NCI-H82 treated with DMSO at 0.1 percent for 48 hours (cell line): ENCODE data around the gene PRR33.

Source experiments
- DNase-seq: peaks from one replicate; lab custom pipeline; 2025; ENCODE audit not compliant: unreplicated experiment; lab: John Stamatoyannopoulos, UW

The PRR33 gene

DNA sequence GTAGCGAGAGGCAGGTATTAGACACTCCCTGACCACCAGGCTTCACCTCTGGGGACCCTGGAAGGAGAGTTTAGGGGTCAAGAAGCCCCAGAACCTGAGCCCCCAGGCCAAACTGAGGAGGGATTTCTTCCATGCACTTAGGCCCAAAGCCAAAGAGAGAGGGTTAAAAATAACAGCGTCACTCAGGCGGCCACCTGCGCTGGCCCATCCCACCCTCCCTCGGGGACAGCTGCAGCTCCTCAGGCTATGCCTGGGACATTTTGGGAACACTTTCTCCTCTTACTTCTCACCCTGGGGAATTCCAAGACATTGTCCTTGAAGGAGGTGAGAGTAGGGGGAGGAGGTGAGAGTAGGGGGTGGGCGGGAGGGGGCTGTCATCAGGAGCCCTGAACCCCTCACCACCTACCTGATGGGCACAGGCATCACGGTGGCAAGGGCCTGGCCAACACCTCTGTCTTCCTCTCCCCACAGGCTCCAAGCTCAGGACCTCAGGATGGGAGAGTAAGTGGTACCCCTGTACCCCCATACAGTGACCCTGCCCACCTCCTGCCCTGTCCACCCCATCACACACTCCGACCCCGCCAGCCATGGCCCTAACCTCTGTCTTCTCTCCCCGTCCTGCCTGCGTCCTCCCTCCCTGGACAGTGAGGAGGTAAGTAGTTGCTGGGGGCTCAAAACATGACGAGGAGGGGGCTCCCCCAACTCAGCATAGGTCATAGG, 52.3 kb downstream of the PRR33 start:
- DNase-seq = no peak

DNA sequence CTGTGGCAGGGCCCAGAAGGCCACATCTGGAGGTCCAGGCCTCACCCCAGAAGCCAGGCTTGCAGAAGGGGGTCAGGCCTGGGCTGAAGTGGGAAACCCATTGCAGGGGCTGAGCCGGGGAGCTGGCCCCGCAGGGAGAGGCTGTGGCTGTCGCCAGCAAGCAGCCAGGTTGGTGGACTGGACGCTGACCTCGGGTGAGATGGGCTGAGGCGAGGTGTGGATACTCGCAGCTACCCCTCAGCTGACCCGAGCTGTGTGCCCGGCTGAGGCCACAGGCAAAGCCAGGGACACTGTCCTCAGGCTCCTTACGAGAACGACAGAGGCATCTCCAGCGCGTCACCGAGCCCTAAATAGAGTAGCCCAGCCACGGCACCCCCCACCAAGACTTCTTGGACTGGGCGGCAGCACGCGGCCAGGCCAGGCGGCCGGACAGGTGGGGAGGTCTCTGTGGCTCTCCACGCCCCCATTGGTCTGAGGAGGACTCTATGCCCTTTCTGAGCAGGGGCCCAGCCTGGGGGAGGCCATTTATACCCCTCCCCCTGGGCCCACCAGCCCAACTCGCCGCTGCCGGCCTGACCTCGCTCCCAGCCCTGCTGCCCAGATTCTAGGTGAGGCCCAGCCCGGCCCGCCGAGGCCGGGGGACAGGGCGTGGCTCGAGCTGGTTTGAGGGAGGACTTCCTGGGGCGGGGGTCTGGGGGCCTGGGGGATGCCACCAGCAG, 53.1 kb downstream of the PRR33 start, which contains the start of gene TNNI2:
TNNI2 (plus strand) TSS at position 556 of the 719 bp plus-strand sequence. CDS start 716 bp downstream, outside the sequence.
- DNase-seq = no peak
